Activated naive CD8-positive, alpha-beta T cell treated with anti-CD3 and anti-CD28 coated beads, Interleukin-2, amount 10 ng/mL, durations not matched to agents 7 days and 5 days (primary cell): Measurements from ENCODE around the gene SLC25A1. TPM values are rescaled to one million over a fixed set of nuclear protein-coding genes. Genes with fewer than 3 reads are reported as not detected.

Experiments
- ATAC-seq: fragments of 150-1000 bp; cut with Tn5 transposase; one replicate; pipeline ENCODE4 v1.10.0; 2021; ENCODE audit warnings: low read depth, moderate library complexity
- POLR2A ChIA-PET: fragments of 350-600 bp; sonication (Branson Sonifier 250); formaldehyde crosslinking; loops from one replicate; lab custom pipeline; 2021; ENCODE audit warnings: antibody characterized with exemption; lab: Charles Lee
- DNase-seq: peaks from one replicate; pipeline ENCODE4 v3.0.0; 2021
- H3K27ac Mint-ChIP-seq: one replicate; pipeline ENCODE4 v1.8.0; 2022; ENCODE audit warnings: mild to moderate bottlenecking, mixed read lengths
- H3K27me3 Mint-ChIP-seq: one replicate; pipeline ENCODE4 v1.8.0; 2022; ENCODE audit warnings: mild to moderate bottlenecking, moderate library complexity, mixed read lengths
- H3K36me3 Mint-ChIP-seq: one replicate; pipeline ENCODE4 v1.8.0; 2021; ENCODE audit warnings: mild to moderate bottlenecking, mixed read lengths
- H3K4me1 Mint-ChIP-seq: one replicate; pipeline ENCODE4 v1.8.0; 2021; ENCODE audit warnings: mixed read lengths
- H3K4me3 Mint-ChIP-seq: one replicate; pipeline ENCODE4 v1.8.0; 2022; ENCODE audit warnings: mild to moderate bottlenecking, moderate library complexity, mixed read lengths
- H3K9me3 Mint-ChIP-seq: one replicate; pipeline ENCODE4 v1.8.0; 2021; ENCODE audit warnings: mixed read lengths
- total RNA-seq, 2 experiments: library from RNA; stranded (reverse); gene quantifications; one replicate each; pipeline ENCODE4 v1.2.3, GENCODE V29; 2021

Gene SLC25A1
- total RNA-seq, 2 experiments from 2014 or later, result 63.2 to 66.3 TPM

GRCh38 chr22:19143212-19143611, 35.3 kb downstream of the SLC25A1 start:
- peaks cover 5% of the 10 kb centered on the region for H3K36me3 Mint-ChIP-seq
- peaks cover 11% of the 10 kb centered on the region for H3K4me1 Mint-ChIP-seq
- no peak for DNase-seq
- H3K9me3 Mint-ChIP-seq, result no peaks in the 10 kb centered on the region
- peak overlapping the region; percentile 95 for H3K4me3 Mint-ChIP-seq
- peaks cover 24% of the 10 kb centered on the region for H3K27me3 Mint-ChIP-seq
- POLR2A ChIA-PET, result interaction anchor here (0.6 to 2.0 kb wide), 5 partner anchors 11 to 573 kb away, joined by 3 to 23 read pairs (median 4); partner anchors contain the start of genes CLTCL1, DGCR2 and SLC25A1
- no peak for ATAC-seq
- H3K27ac Mint-ChIP-seq, result no peak overlapping the region

- peaks cover 5% of the 10 kb centered on the region for H3K36me3 Mint-ChIP-seq
- peak overlapping the region; percentile 54 for H3K27ac Mint-ChIP-seq
- DNase-seq (no peak), ATAC-seq (no peak)
- no peak overlapping the region for H3K4me3 Mint-ChIP-seq
- peaks cover 17% of the 10 kb centered on the region for H3K27me3 Mint-ChIP-seq
- peaks cover 11% of the 10 kb centered on the region for H3K4me1 Mint-ChIP-seq
- POLR2A ChIA-PET, result no interaction called here
- H3K9me3 Mint-ChIP-seq, result no peaks in the 10 kb centered on the region
Observed at GRCh38 chr22:19142394-19142793, 36.1 kb downstream of the SLC25A1 start.

- ATAC-seq (no peak), DNase-seq (no peak)
- peaks cover 2% of the 10 kb centered on the region for H3K27me3 Mint-ChIP-seq
- no peaks in the 10 kb centered on the region for H3K9me3 Mint-ChIP-seq
- POLR2A ChIA-PET, result no interaction called here
- H3K4me3 Mint-ChIP-seq, result no peak overlapping the region
- H3K36me3 Mint-ChIP-seq, result peaks cover 11% of the 10 kb centered on the region
- H3K4me1 Mint-ChIP-seq, result peaks cover 11% of the 10 kb centered on the region
- H3K27ac Mint-ChIP-seq, result no peak overlapping the region
Observed at GRCh38 chr22:19139974-19140373, 38.6 kb downstream of the SLC25A1 start.

- H3K4me1 Mint-ChIP-seq, result peaks cover 7% of the 10 kb centered on the region
- H3K27ac Mint-ChIP-seq, result no peak overlapping the region
- no peak for ATAC-seq
- no peak overlapping the region for H3K4me3 Mint-ChIP-seq
- no peaks in the 10 kb centered on the region for H3K27me3 Mint-ChIP-seq
- DNase-seq, result no peak
- no peaks in the 10 kb centered on the region for H3K9me3 Mint-ChIP-seq
- POLR2A ChIA-PET, result no interaction called here
- peaks cover 12% of the 10 kb centered on the region for H3K36me3 Mint-ChIP-seq
Observed at GRCh38 chr22:19139001-19139356, 39.6 kb downstream of the SLC25A1 start.

- no peak overlapping the region for H3K27ac Mint-ChIP-seq
- peaks cover 12% of the 10 kb centered on the region for H3K36me3 Mint-ChIP-seq
- H3K9me3 Mint-ChIP-seq, result no peaks in the 10 kb centered on the region
- peaks cover 3% of the 10 kb centered on the region for H3K4me1 Mint-ChIP-seq
- H3K4me3 Mint-ChIP-seq, result no peak overlapping the region
- POLR2A ChIA-PET, result no interaction called here
- DNase-seq (no peak), ATAC-seq (no peak)
- no peaks in the 10 kb centered on the region for H3K27me3 Mint-ChIP-seq
Observed at GRCh38 chr22:19138217-19139000, 40.1 kb downstream of the SLC25A1 start.

- H3K36me3 Mint-ChIP-seq, result peaks cover 12% of the 10 kb centered on the region
- no peaks in the 10 kb centered on the region for H3K9me3 Mint-ChIP-seq
- no peak overlapping the region for H3K27ac Mint-ChIP-seq
- DNase-seq (no peak), ATAC-seq (no peak)
- no peaks in the 10 kb centered on the region for H3K27me3 Mint-ChIP-seq
- no peak overlapping the region for H3K4me3 Mint-ChIP-seq
- POLR2A ChIA-PET, result no interaction called here
- peaks cover under 1% of the 10 kb centered on the region for H3K4me1 Mint-ChIP-seq
Observed at GRCh38 chr22:19137384-19138216, 40.9 kb downstream of the SLC25A1 start.

- Mint-ChIP-seq H3K4me3 (no peak overlapping the region), H3K27me3 (no peaks in the 10 kb centered on the region), H3K9me3 (no peaks in the 10 kb centered on the region), H3K36me3 (peaks cover 12% of the 10 kb centered on the region), H3K4me1 (no peaks in the 10 kb centered on the region), H3K27ac (no peak overlapping the region)
- POLR2A ChIA-PET, result no interaction called here
- DNase-seq (no peak), ATAC-seq (no peak)
Observed at GRCh38 chr22:19136915-19137314, 41.6 kb downstream of the SLC25A1 start.

- H3K9me3 Mint-ChIP-seq, result no peaks in the 10 kb centered on the region
- no peak overlapping the region for H3K4me3 Mint-ChIP-seq
- H3K27me3 Mint-ChIP-seq, result no peaks in the 10 kb centered on the region
Observed at GRCh38 chr22:19134874-19135273, 43.7 kb downstream of the SLC25A1 start.

GRCh38 chr22:19134176-19134831, 44.2 kb downstream of the SLC25A1 start:
- DNase-seq (no peak), ATAC-seq (no peak)
- H3K4me3 Mint-ChIP-seq, result no peak overlapping the region
- no peaks in the 10 kb centered on the region for H3K9me3 Mint-ChIP-seq
- no peaks in the 10 kb centered on the region for H3K27me3 Mint-ChIP-seq
- no peak overlapping the region for H3K27ac Mint-ChIP-seq
- POLR2A ChIA-PET, result no interaction called here
- peaks cover 7% of the 10 kb centered on the region for H3K36me3 Mint-ChIP-seq
- no peaks in the 10 kb centered on the region for H3K4me1 Mint-ChIP-seq

More at GRCh38 chr22:19134874-19135273, 43.7 kb downstream of the SLC25A1 start:
- DNase-seq (no peak), ATAC-seq (no peak)
- POLR2A ChIA-PET, result no interaction called here
- Mint-ChIP-seq H3K4me1 (no peaks in the 10 kb centered on the region), H3K27ac (no peak overlapping the region), H3K36me3 (peaks cover 7% of the 10 kb centered on the region)

GRCh38 chr22:19133561-19133960, 45.0 kb downstream of the SLC25A1 start:
- POLR2A ChIA-PET, result interaction anchor here (1.1 kb wide), 1 partner anchor 52 kb away, joined by 3 read pairs; no protein-coding TSS in a partner anchor
- ATAC-seq, result no peak

GRCh38 chr22:19132693-19133400, 45.7 kb downstream of the SLC25A1 start:
- no peak for ATAC-seq
- Mint-ChIP-seq H3K27ac (no peak overlapping the region), H3K36me3 (peaks cover 7% of the 10 kb centered on the region), H3K4me1 (no peaks in the 10 kb centered on the region), H3K9me3 (no peaks in the 10 kb centered on the region), H3K4me3 (no peak overlapping the region), H3K27me3 (no peaks in the 10 kb centered on the region)
- POLR2A ChIA-PET, result interaction anchor here (0.6 to 1.1 kb wide), 2 partner anchors 21 to 51 kb away, joined by 3 read pairs; no protein-coding TSS in a partner anchor
- DNase-seq, result no peak

More at GRCh38 chr22:19133561-19133960, 45.0 kb downstream of the SLC25A1 start:
- Mint-ChIP-seq H3K27me3 (no peaks in the 10 kb centered on the region), H3K4me3 (no peak overlapping the region), H3K9me3 (no peaks in the 10 kb centered on the region), H3K27ac (no peak overlapping the region), H3K36me3 (peaks cover 7% of the 10 kb centered on the region), H3K4me1 (no peaks in the 10 kb centered on the region)
- no peak for DNase-seq

- POLR2A ChIA-PET, result interaction anchor here (1.0 kb wide), 1 partner anchor 12 kb away, joined by 3 read pairs; no protein-coding TSS in a partner anchor
- Mint-ChIP-seq H3K9me3 (no peaks in the 10 kb centered on the region), H3K27me3 (no peaks in the 10 kb centered on the region), H3K4me3 (no peak overlapping the region), H3K36me3 (peaks cover 7% of the 10 kb centered on the region), H3K27ac (no peak overlapping the region), H3K4me1 (no peaks in the 10 kb centered on the region)
- DNase-seq (no peak), ATAC-seq (no peak)
Observed at GRCh38 chr22:19132153-19132552, 46.4 kb downstream of the SLC25A1 start.

GRCh38 chr22:19131685-19132015, 46.9 kb downstream of the SLC25A1 start:
- H3K27ac Mint-ChIP-seq, result no peak overlapping the region
- ATAC-seq (no peak), DNase-seq (no peak)
- POLR2A ChIA-PET, result interaction anchor here (1.0 kb wide), 1 partner anchor 12 kb away, joined by 3 read pairs; no protein-coding TSS in a partner anchor
- H3K27me3 Mint-ChIP-seq, result no peaks in the 10 kb centered on the region
- H3K9me3 Mint-ChIP-seq, result no peaks in the 10 kb centered on the region
- H3K4me1 Mint-ChIP-seq, result no peaks in the 10 kb centered on the region
- no peak overlapping the region for H3K4me3 Mint-ChIP-seq
- peaks cover 6% of the 10 kb centered on the region for H3K36me3 Mint-ChIP-seq
